Ovary (tissue), 3 donors: ENCODE measurements around the gene PRKCH.

Experiments
- POLR2A ChIP-seq: fragments of 450-650 bp; IDR thresholded peaks from one replicate; pipeline ENCODE4 v1.6.1; 2017; ENCODE audit warnings: antibody characterized with exemption, mild to moderate bottlenecking, moderate library complexity
- TF ChIP-seq, protein P1 (sequence below), 3 donors: fragments of 450-650 bp in 2 of 3; fragments of 200-600 bp in 1 of 3; IDR thresholded peaks; one replicate each; pipeline versions ENCODE4 v1.5.1 to v1.8.0; 2016 to 2022; ENCODE audit warnings: antibody characterized with exemption in 3 of 3, mild to moderate bottlenecking in 1 of 3
- donor health status: DM: no; HTN: no; CAD: no.

DNA sequence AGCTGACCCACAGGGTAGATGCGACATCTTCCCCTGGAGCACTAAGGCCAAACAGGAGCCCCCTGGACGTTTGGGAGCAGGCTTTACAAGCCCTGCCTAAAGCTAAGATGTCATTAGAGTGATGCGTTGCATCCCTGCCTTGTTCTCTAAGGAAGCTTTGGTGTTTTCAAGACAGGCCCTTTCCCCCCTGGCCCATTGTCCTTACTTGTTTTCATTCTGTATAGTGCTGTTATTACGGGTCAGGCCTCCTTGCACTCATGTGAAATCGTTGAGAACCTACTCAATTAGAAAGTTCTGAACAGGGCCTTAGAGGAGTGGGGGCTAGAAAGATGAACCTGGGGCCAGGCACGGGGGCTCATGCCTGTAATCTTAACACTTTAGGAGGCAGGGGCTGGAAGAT, 1.7 kb upstream of the PRKCH start:
- TF ChIP-seq, protein P1, sequence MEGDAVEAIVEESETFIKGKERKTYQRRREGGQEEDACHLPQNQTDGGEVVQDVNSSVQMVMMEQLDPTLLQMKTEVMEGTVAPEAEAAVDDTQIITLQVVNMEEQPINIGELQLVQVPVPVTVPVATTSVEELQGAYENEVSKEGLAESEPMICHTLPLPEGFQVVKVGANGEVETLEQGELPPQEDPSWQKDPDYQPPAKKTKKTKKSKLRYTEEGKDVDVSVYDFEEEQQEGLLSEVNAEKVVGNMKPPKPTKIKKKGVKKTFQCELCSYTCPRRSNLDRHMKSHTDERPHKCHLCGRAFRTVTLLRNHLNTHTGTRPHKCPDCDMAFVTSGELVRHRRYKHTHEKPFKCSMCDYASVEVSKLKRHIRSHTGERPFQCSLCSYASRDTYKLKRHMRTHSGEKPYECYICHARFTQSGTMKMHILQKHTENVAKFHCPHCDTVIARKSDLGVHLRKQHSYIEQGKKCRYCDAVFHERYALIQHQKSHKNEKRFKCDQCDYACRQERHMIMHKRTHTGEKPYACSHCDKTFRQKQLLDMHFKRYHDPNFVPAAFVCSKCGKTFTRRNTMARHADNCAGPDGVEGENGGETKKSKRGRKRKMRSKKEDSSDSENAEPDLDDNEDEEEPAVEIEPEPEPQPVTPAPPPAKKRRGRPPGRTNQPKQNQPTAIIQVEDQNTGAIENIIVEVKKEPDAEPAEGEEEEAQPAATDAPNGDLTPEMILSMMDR (IDR thresholded peaks at IDR 0.05): no peak
- no peak for TF ChIP-seq POLR2A
